CD8-positive, alpha-beta memory T cell (primary cell): ENCODE results near the gene CLASRP. TPM values are rescaled to one million over a fixed set of nuclear protein-coding genes. Genes with fewer than 3 reads are reported as not detected.
"Not testable (repeated sequence)": the region's sequence is repeated elsewhere in the genome, so short reads cannot be mapped to it uniquely, and the experiment has no call there.

Experiments used
- CTCF ChIA-PET: fragments of 350-600 bp; sonication (Branson Sonifier 250); formaldehyde crosslinking; loops from one replicate; lab custom pipeline; 2021; ENCODE audit warnings: antibody characterized with exemption; lab: Charles Lee
- POLR2A ChIA-PET: fragments of 350-600 bp; sonication (Branson Sonifier 250); formaldehyde crosslinking; loops from one replicate; lab custom pipeline; 2021; ENCODE audit warnings: antibody characterized with exemption; lab: Charles Lee
- DNase-seq, 5 donors: peaks; one replicate each; pipeline versions ENCODE4 v3.0.0 to v3.0.0-alpha.2; 2020 to 2022; ENCODE audit warnings: mixed read lengths in 1 of 5
- H3K27ac ChIP-seq: one replicate; pipeline ENCODE4 v1.7.0; 2013; ENCODE audit warnings: low read depth, mild to moderate bottlenecking, low read length, moderate library complexity
- H3K27me3 ChIP-seq: 2 replicates; pipeline ENCODE4 v1.7.0; 2013; ENCODE audit warnings: low read length, mild to moderate bottlenecking; ENCODE audit not compliant: insufficient read depth, poor library complexity, severe bottlenecking
- H3K36me3 ChIP-seq: 2 replicates; pipeline ENCODE4 v1.7.0; 2013; ENCODE audit warnings: mild to moderate bottlenecking, low read length, moderate library complexity; ENCODE audit not compliant: insufficient read depth
- H3K4me1 ChIP-seq: 2 replicates; pipeline ENCODE4 v1.7.0; 2013; ENCODE audit warnings: mild to moderate bottlenecking, low read length, moderate library complexity; ENCODE audit not compliant: insufficient read depth
- H3K4me3 ChIP-seq: 2 replicates; pipeline ENCODE4 v1.7.0; 2013; ENCODE audit warnings: mild to moderate bottlenecking, low read length
- H3K9me3 ChIP-seq: 2 replicates; pipeline ENCODE4 v1.7.0; 2013; ENCODE audit warnings: mild to moderate bottlenecking, low read length
- H3K27ac Mint-ChIP-seq, 8 donors: one replicate each; pipeline ENCODE4 v1.8.0; 2020 to 2021; ENCODE audit warnings: mixed read lengths in 8 of 8, mild to moderate bottlenecking in 6 of 8, inconsistent platforms in 3 of 8, moderate library complexity in 3 of 8
- H3K27me3 Mint-ChIP-seq, 2 donors: one replicate each; pipeline ENCODE4 v1.8.0; 2020 to 2021; ENCODE audit warnings: mixed read lengths in 2 of 2, mild to moderate bottlenecking in 1 of 2, moderate library complexity in 1 of 2
- H3K36me3 Mint-ChIP-seq, 3 donors: one replicate each; pipeline ENCODE4 v1.8.0; 2020 to 2021; ENCODE audit warnings: mixed read lengths in 3 of 3, inconsistent platforms in 1 of 3, mild to moderate bottlenecking in 1 of 3
- H3K4me1 Mint-ChIP-seq, 3 donors: one replicate each; pipeline ENCODE4 v1.8.0; 2020 to 2021; ENCODE audit warnings: mixed read lengths in 3 of 3, inconsistent platforms in 1 of 3, mild to moderate bottlenecking in 1 of 3
- H3K4me3 Mint-ChIP-seq, 7 donors: one replicate each; pipeline ENCODE4 v1.8.0; 2020 to 2021; ENCODE audit warnings: mixed read lengths in 7 of 7, mild to moderate bottlenecking in 6 of 7, moderate library complexity in 4 of 7, inconsistent platforms in 2 of 7
- H3K9me3 Mint-ChIP-seq, 5 donors: one replicate each; pipeline ENCODE4 v1.8.0; 2020 to 2022; ENCODE audit warnings: mixed read lengths in 5 of 5, mild to moderate bottlenecking in 3 of 5, moderate library complexity in 2 of 5, inconsistent platforms in 1 of 5
- polyA plus RNA-seq: library from polyadenylated mRNA; unstranded; fragments of 300-500 nt; fragmentation: Illumina TruSeq; gene quantifications from one replicate; pipeline ENCODE4 v1.2.3, GENCODE V29; 2021
- total RNA-seq, 2 experiments: library from RNA; stranded (reverse); gene quantifications; one replicate each; pipeline ENCODE4 v1.2.3, GENCODE V29; 2021

CLASRP gene
- total and polyA plus RNA-seq, 3 experiments from 2014 or later = 7.9 to 84.1 (median 75.5) TPM

DNA sequence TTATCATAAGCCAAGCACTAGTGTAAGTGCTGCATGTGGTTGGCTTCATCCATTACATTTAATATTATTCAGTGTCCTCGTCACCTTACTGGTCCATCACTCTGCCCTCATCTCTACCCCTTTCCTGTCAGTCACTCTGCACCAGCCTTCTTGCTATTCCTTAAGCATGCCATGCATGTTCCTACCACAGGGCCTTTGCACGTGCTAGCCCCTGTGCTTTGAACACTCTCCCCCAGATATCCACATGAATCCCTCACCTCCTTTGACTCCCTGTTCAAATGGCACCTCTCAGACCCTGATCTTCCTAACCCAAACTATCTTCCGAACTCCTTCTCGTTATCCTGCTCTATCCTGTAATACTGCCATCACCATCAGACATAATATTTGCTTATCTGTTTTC is 40.8 kb upstream of the CLASRP start:
- H3K4me3 Mint-ChIP-seq = peak overlapping the region in 1 of 7 donors; percentile 60
- H3K9me3 ChIP-seq = no peaks in the 10 kb centered on the region
- peaks cover 18% of the 10 kb centered on the region for H3K4me1 ChIP-seq
- peaks cover 0 to 3% of the 10 kb centered on the region in 2 donors for H3K27me3 Mint-ChIP-seq
- no peak for DNase-seq
- peaks cover 0 to 2% (median 0%) of the 10 kb centered on the region in 5 donors for H3K9me3 Mint-ChIP-seq
- peaks cover 8 to 17% (median 10%) of the 10 kb centered on the region in 3 donors for H3K4me1 Mint-ChIP-seq
- ChIA-PET POLR2A (no interaction called here), CTCF (no interaction called here)
- H3K27ac Mint-ChIP-seq = peak overlapping the region in 6 of 8 donors; percentile 61 to 94 (median 78)
- no peak overlapping the region for H3K27ac ChIP-seq
- no peaks in the 10 kb centered on the region for H3K36me3 ChIP-seq
- H3K27me3 ChIP-seq = no peaks in the 10 kb centered on the region
- H3K4me3 ChIP-seq = no peak overlapping the region
- peaks cover 0 to 22% (median 0%) of the 10 kb centered on the region in 3 donors for H3K36me3 Mint-ChIP-seq

DNA sequence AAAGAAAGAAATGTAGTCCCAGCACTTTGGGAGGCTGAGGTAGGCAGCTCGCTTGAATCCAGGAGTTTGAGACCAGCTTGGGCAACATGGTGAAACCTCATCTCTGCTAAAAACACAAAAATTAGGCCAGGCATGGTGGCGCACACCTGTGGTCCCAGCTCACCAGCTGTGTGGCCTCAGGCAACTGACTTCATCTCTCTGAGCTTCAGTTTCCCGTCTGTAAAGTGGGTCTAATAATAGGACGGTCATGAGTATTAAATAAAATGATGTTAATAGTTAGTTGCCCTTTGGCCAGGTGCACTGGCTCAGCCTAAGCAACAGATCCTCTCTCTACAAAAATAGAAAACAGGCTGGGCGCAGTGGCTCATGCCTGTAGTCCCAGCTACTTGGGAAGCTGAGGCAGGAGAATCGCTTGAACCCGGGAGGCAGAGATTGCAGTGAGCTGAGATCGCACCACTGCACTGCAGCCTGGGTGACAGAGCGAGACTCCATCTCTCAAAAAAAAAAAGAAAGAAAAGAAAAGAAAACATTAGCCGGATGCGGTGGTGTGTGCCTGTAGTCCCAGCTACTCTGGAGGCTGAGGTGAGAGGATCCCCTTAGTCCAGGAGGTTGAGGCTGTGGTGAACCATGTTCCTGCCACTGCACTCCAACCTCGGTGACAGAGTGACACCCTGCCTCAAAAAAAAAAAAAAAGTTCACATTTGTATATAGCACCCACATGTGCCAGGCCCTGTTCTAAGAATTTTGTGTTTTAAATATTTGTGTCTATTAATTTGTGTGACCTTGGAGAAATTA is 39.5 kb upstream of the CLASRP start:
- H3K9me3 Mint-ChIP-seq, H3K27ac ChIP-seq, H3K36me3 ChIP-seq, DNase-seq, H3K4me3 ChIP-seq, H3K27me3 ChIP-seq, H3K9me3 ChIP-seq, H3K27me3 Mint-ChIP-seq, POLR2A ChIA-PET: not testable (repeated sequence)
- peak overlapping the region in 7 of 8 donors; percentile 44 to 98 (median 95) for H3K27ac Mint-ChIP-seq
- CTCF ChIA-PET = interaction anchor here (0.9 kb wide), 1 partner anchor 188 kb away, joined by 3 read pairs; no protein-coding TSS in a partner anchor
- H3K4me1 Mint-ChIP-seq = peaks cover 9 to 20% (median 10%) of the 10 kb centered on the region in 3 donors
- H3K4me1 ChIP-seq = peaks cover 18% of the 10 kb centered on the region
- peaks cover 0 to 19% (median 0%) of the 10 kb centered on the region in 3 donors for H3K36me3 Mint-ChIP-seq
- peak overlapping the region in 3 of 7 donors; percentile 9 to 82 (median 51) for H3K4me3 Mint-ChIP-seq

DNA sequence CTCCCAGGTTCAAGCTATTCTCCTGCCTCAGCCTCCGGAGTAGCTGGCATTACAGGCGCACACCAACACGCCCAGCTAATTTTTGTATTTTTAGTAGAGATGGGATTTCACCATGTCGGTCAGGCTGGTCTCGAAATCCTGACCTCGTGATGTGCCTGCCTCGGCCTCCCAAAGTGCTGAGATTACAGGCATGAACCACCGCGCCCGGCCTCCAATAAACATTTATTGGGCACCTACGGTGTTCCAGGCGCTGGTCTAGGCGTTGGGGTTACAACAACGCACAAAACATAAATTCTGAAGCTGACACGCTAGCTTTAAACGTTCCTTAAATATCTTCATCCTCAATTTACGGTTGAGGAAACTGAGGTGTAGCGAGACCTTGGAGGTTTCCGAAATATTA is 38.2 kb upstream of the CLASRP start:
- ChIA-PET CTCF (interaction anchor here (0.7 to 1.8 kb wide), 8 partner anchors 9 to 249 kb away, joined by 3 to 5 read pairs (median 4); partner anchors contain the start of gene CLPTM1), POLR2A (interaction anchor here (2.5 kb wide), 1 partner anchor 39 kb away, joined by 13 read pairs; the partner anchor contains the start of gene CLASRP)
- H3K9me3 Mint-ChIP-seq, H3K27me3 ChIP-seq, H3K27me3 Mint-ChIP-seq, H3K36me3 ChIP-seq, DNase-seq, H3K9me3 ChIP-seq: not testable (repeated sequence)
- H3K27ac Mint-ChIP-seq = peak overlapping the region; percentile 75 to 98 (median 96)
- Histone ChIP-seq H3K4me1 (peaks cover 18% of the 10 kb centered on the region), H3K4me3 (peak overlapping the region; percentile 63), H3K27ac (peak overlapping the region; percentile 75)
- peaks cover 0 to 23% (median 0%) of the 10 kb centered on the region in 3 donors for H3K36me3 Mint-ChIP-seq
- peak overlapping the region; percentile 49 to 84 (median 65) for H3K4me3 Mint-ChIP-seq
- peaks cover 9 to 20% (median 10%) of the 10 kb centered on the region in 3 donors for H3K4me1 Mint-ChIP-seq

DNA sequence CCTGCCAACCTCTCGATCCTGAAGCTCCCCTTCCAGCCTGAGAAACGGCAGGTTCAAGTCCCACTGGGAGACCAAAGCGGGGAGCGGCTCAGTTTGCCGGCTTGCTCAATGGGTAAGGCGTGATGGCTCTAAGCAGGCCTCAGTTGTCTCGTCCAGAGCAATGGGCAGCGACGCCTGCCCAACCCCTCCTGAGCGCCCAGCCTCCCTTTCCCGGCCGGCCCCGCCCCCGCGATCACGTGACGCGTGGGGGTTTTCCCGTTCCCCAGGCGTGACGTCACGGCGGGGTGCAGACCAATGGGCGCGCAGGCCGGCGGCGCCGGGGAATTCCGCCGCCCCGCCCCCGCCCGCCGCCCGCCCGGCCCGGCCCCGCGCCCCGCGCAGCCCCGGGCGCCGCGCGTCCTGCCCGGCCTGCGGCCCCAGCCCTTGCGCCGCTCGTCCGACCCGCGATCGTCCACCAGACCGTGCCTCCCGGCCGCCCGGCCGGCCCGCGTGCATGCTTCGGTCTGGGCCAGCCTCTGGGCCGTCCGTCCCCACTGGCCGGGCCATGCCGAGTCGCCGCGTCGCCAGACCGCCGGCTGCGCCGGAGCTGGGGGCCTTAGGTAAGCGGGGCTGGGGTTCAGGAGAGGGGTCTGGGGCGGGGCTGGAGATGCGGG is 37.6 kb upstream of the CLASRP start, which contains the start of gene RELB:
Gene RELB, plus strand, starts transcription at position 378 of the 653 bp plus-strand sequence. Its CDS starts 116 bp downstream, at position 494.
- DNase-seq = peak; percentile 93 to 97 (median 96)
- Mint-ChIP-seq H3K27me3 (peaks cover 0 to 3% of the 10 kb centered on the region in 2 donors), H3K4me3 (peak within 1 kb of the TSS; percentile 93 to 100 (median 99)), H3K9me3 (peaks cover 0 to 2% (median 0%) of the 10 kb centered on the region in 5 donors), H3K27ac (peak within 1 kb of the TSS; percentile 98 to 100 (median 100)), H3K4me1 (peaks cover 10 to 24% (median 12%) of the 10 kb centered on the region in 3 donors), H3K36me3 (peaks cover 0 to 28% (median 4%) of the 10 kb centered on the region in 3 donors)
- Histone ChIP-seq H3K4me3 (peak within 1 kb of the TSS; percentile 77), H3K27ac (peak within 1 kb of the TSS; percentile 99), H3K27me3 (no peaks in the 10 kb centered on the region), H3K4me1 (peaks cover 18% of the 10 kb centered on the region), H3K9me3 (no peaks in the 10 kb centered on the region), H3K36me3 (no peaks in the 10 kb centered on the region)
- ChIA-PET CTCF (interaction anchor here (1.3 to 1.8 kb wide), 4 partner anchors 46 to 248 kb away, joined by 3 to 4 read pairs (median 4); partner anchors contain the start of gene CLPTM1), POLR2A (interaction anchor here (0.6 to 2.5 kb wide), 4 partner anchors 38 to 885 kb away, joined by 3 to 13 read pairs (median 4); partner anchors contain the start of genes CLASRP and IRF2BP1)

DNA sequence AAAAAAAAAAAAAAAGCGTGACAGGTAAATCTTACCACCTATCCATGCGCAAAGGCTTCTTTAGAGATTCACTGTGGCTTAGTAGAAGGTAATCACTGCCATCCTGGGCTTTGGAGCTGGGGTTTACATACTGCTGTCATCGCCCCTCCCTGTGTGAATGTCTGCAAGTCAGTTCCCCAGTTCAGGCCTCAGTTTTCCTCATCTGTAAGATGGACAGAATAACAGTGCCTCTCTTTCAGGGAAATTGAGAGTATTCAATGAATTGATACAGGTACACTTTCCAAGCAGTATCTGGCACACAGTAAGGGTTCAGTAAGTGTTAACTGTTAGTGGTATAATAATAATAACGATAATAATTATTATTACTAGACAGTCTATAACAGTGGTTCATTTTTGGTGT is 35.4 kb upstream of the CLASRP start:
- Mint-ChIP-seq H3K9me3 (peaks cover 0 to 2% (median 0%) of the 10 kb centered on the region in 5 donors), H3K27ac (peak overlapping the region in 3 of 8 donors; percentile 63 to 98 (median 79)), H3K36me3 (peaks cover 0 to 43% (median 4%) of the 10 kb centered on the region in 3 donors), H3K4me3 (peak overlapping the region in 3 of 7 donors; percentile 32 to 70 (median 41)), H3K4me1 (peaks cover 14 to 29% (median 15%) of the 10 kb centered on the region in 3 donors), H3K27me3 (peaks cover 0 to 3% of the 10 kb centered on the region in 2 donors)
- H3K36me3 ChIP-seq = peaks cover 6% of the 10 kb centered on the region
- CTCF ChIA-PET = no interaction called here
- POLR2A ChIA-PET = interaction anchor here (0.7 kb wide), 1 partner anchor 177 kb away, joined by 4 read pairs; no protein-coding TSS in a partner anchor
- peaks cover 18% of the 10 kb centered on the region for H3K4me1 ChIP-seq
- H3K9me3 ChIP-seq = no peaks in the 10 kb centered on the region
- no peak overlapping the region for H3K27ac ChIP-seq
- no peaks in the 10 kb centered on the region for H3K27me3 ChIP-seq
- no peak overlapping the region for H3K4me3 ChIP-seq
- DNase-seq = no peak

DNA sequence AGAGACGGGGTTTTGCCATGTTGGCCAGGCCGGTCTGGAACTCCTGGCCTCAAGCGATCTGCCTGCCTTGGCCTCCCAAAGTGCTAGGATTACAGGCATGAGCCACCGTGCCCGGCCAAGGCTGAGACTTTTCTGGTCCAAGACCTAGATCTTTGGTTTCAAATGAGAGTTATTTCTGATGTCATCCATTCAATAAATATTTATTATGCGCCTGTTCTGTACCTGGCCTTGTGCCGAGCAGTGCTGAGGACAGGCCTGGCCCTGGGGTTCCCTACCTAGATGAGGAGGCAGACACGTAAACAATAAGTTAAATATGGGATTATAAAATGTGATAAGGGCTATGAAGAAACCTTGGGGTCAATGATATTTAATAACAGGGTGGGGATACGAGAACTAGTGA is 33.1 kb upstream of the CLASRP start:
- no peak overlapping the region for H3K27ac ChIP-seq
- ChIA-PET POLR2A (no interaction called here), CTCF (no interaction called here)
- peaks cover 14 to 29% (median 18%) of the 10 kb centered on the region in 3 donors for H3K4me1 Mint-ChIP-seq
- H3K9me3 Mint-ChIP-seq = peaks cover 0 to 2% (median 0%) of the 10 kb centered on the region in 5 donors
- H3K36me3 Mint-ChIP-seq = peaks cover 0 to 52% (median 11%) of the 10 kb centered on the region in 3 donors
- peaks cover 6% of the 10 kb centered on the region for H3K36me3 ChIP-seq
- H3K9me3 ChIP-seq = no peaks in the 10 kb centered on the region
- H3K4me1 ChIP-seq = peaks cover 12% of the 10 kb centered on the region
- peak overlapping the region in 5 of 8 donors; percentile 32 to 79 (median 47) for H3K27ac Mint-ChIP-seq
- no peak for DNase-seq
- no peak overlapping the region for H3K4me3 ChIP-seq
- H3K27me3 Mint-ChIP-seq = peaks cover 0 to 4% of the 10 kb centered on the region in 2 donors
- no peaks in the 10 kb centered on the region for H3K27me3 ChIP-seq
- no peak overlapping the region for H3K4me3 Mint-ChIP-seq

DNA sequence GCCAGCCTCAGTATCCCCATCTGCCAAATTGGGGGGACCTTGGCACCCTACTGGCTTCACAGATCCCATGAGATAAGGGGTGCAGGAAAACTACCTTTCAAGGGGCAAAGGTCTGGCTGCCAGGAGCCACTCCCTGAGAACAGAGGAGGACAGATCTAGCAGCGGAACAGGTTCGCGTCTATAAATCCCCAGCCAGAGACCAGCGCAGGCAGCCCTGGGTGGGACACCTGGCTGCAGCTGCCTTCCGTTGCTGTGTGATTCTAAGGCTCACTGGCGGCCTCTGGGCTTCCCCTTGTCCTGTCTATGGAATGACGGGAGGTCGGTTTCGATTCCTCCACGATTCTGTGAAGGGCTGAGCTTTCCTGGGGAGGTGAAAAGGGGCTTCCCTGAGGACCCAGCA is 30.3 kb upstream of the CLASRP start:
- H3K27ac ChIP-seq = no peak overlapping the region
- H3K27me3 ChIP-seq = no peaks in the 10 kb centered on the region
- no peak for DNase-seq
- ChIA-PET POLR2A (no interaction called here), CTCF (no interaction called here)
- no peaks in the 10 kb centered on the region for H3K9me3 ChIP-seq
- Mint-ChIP-seq H3K36me3 (peaks cover 0 to 52% (median 13%) of the 10 kb centered on the region in 3 donors), H3K27ac (peak overlapping the region in 3 of 8 donors; percentile 8 to 77 (median 44)), H3K4me1 (peaks cover 5 to 10% (median 9%) of the 10 kb centered on the region in 3 donors), H3K4me3 (no peak overlapping the region), H3K27me3 (peaks cover 0 to 1% of the 10 kb centered on the region in 2 donors), H3K9me3 (no peaks in the 10 kb centered on the region)
- no peak overlapping the region for H3K4me3 ChIP-seq
- H3K4me1 ChIP-seq = no peaks in the 10 kb centered on the region
- H3K36me3 ChIP-seq = peaks cover 6% of the 10 kb centered on the region
